NCI-H146 (cell line): ENCODE results near the gene RHBDF2.

Experiments used
- DNase-seq: peaks from one replicate; lab custom pipeline; 2025; lab: John Stamatoyannopoulos, UW

The RHBDF2 gene

GRCh38 chr17:76501018-76501826 lies at the start of gene RHBDF2:
TSS of gene RHBDF2 (minus strand) at chr17:76501423. CDS start at chr17:76481524, 19,899 bp downstream.
- DNase-seq = peak; percentile 85

- DNase-seq = no peak
Measured at GRCh38 chr17:76549539-76549938, 48.3 kb upstream of the RHBDF2 start.

GRCh38 chr17:76549215-76549518 lies 47.9 kb upstream of the RHBDF2 start:
- DNase-seq = no peak

GRCh38 chr17:76548378-76549214 lies 47.4 kb upstream of the RHBDF2 start:
- no peak for DNase-seq

- DNase-seq = no peak
Measured at GRCh38 chr17:76547642-76548202, 46.5 kb upstream of the RHBDF2 start.

- peak; percentile 62 for DNase-seq
Measured at GRCh38 chr17:76547183-76547641, 46.0 kb upstream of the RHBDF2 start.

- DNase-seq = no peak
Measured at GRCh38 chr17:76546556-76547182, 45.4 kb upstream of the RHBDF2 start.

GRCh38 chr17:76545918-76546555 lies 44.8 kb upstream of the RHBDF2 start:
- DNase-seq = no peak

GRCh38 chr17:76544546-76545365 lies 43.5 kb upstream of the RHBDF2 start:
- no peak for DNase-seq

- DNase-seq = peak; percentile 39
Measured at GRCh38 chr17:76543826-76544545, 42.8 kb upstream of the RHBDF2 start.

GRCh38 chr17:76543482-76543825 lies 42.2 kb upstream of the RHBDF2 start:
- no peak for DNase-seq

- DNase-seq = no peak
Measured at GRCh38 chr17:76542984-76543383, 41.8 kb upstream of the RHBDF2 start.

GRCh38 chr17:76542566-76542971 lies 41.3 kb upstream of the RHBDF2 start:
- no peak for DNase-seq

- DNase-seq = no peak
Measured at GRCh38 chr17:76541739-76542454, 40.7 kb upstream of the RHBDF2 start.

GRCh38 chr17:76540381-76541300 lies 39.4 kb upstream of the RHBDF2 start:
- DNase-seq = peak; percentile 93

GRCh38 chr17:76539631-76540271 lies 38.5 kb upstream of the RHBDF2 start, which contains the start of gene PRCD:
TSS of gene PRCD (plus strand) at chr17:76540044. CDS start at chr17:76540142, 98 bp downstream.
- DNase-seq = no peak

- no peak for DNase-seq
Measured at GRCh38 chr17:76538941-76539570, 37.8 kb upstream of the RHBDF2 start.
